Activated CD4-positive, alpha-beta memory T cell treated with anti-CD3 and anti-CD28 coated beads, Interleukin-2, amount 10 ng/mL, durations not matched to agents 7 days and 5 days (primary cell): Measurements from ENCODE around the gene ENOX2. TPM values are rescaled to one million over a fixed set of nuclear protein-coding genes. Genes with fewer than 3 reads are reported as not detected.

Experiments
- CTCF ChIA-PET: fragments of 350-600 bp; sonication (Branson Sonifier 250); formaldehyde crosslinking; loops from one replicate; lab custom pipeline; 2021; ENCODE audit warnings: antibody characterized with exemption, inconsistent platforms; lab: Charles Lee
- POLR2A ChIA-PET: fragments of 350-600 bp; sonication (Branson Sonifier 250); formaldehyde crosslinking; loops from one replicate; lab custom pipeline; 2021; ENCODE audit warnings: antibody characterized with exemption; lab: Charles Lee
- DNase-seq: peaks from one replicate; pipeline ENCODE4 v3.0.0-alpha.2; 2020
- H3K27ac Mint-ChIP-seq: one replicate; pipeline ENCODE4 v1.8.0; 2021; ENCODE audit warnings: mild to moderate bottlenecking, mixed read lengths
- H3K27me3 Mint-ChIP-seq: one replicate; pipeline ENCODE4 v1.8.0; 2021; ENCODE audit warnings: mixed read lengths
- H3K36me3 Mint-ChIP-seq: one replicate; pipeline ENCODE4 v1.8.0; 2021; ENCODE audit warnings: low read depth, mixed read lengths
- H3K4me1 Mint-ChIP-seq: one replicate; pipeline ENCODE4 v1.8.0; 2021; ENCODE audit warnings: mixed read lengths
- H3K4me3 Mint-ChIP-seq: one replicate; pipeline ENCODE4 v1.8.0; 2021; ENCODE audit warnings: mild to moderate bottlenecking, mixed read lengths
- H3K9me3 Mint-ChIP-seq: one replicate; pipeline ENCODE4 v1.8.0; 2021; ENCODE audit warnings: mixed read lengths
- total RNA-seq, 2 experiments: library from RNA; stranded (reverse); gene quantifications; one replicate each; pipeline ENCODE4 v1.2.3, GENCODE V29; 2021

Gene ENOX2
- total RNA-seq, 2 experiments from 2014 or later = 10.3 to 13.4 TPM

DNA sequence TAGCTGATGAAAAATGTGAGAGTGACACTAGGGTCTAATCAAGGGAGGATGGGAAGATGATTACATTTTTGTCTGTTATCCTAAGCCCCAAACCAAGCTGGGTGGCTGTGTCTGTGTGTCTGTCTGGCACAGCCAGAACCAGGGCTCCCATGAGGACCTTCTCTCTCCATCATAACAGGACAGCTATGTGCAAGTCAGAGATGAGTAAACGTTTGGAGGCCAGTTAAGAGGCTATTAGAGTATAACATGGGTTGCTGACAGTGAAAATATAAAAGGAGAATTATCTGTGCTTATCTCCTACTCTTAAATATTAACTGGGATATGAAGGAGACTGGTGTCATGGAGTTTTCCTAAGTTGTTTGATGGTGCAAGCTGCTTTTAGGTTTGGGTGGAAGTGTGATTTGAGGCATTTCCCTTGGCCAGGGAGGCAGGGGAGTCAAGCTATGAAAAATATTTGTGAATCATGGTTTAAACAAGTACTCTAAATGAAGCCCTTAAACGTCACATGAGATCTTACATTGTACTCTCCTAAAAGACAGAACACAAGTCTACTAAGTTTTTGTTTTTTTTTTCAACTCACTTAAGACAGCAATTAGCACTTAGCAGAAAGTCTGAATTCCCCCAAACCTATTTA, 156.2 kb downstream of the ENOX2 start:
- ChIA-PET CTCF (no interaction called here), POLR2A (no interaction called here)
- no peak for DNase-seq
- Mint-ChIP-seq H3K4me3 (no peak overlapping the region), H3K36me3 (no peaks in the 10 kb centered on the region), H3K4me1 (no peaks in the 10 kb centered on the region), H3K27ac (no peak overlapping the region), H3K9me3 (no peaks in the 10 kb centered on the region), H3K27me3 (no peaks in the 10 kb centered on the region)

DNA sequence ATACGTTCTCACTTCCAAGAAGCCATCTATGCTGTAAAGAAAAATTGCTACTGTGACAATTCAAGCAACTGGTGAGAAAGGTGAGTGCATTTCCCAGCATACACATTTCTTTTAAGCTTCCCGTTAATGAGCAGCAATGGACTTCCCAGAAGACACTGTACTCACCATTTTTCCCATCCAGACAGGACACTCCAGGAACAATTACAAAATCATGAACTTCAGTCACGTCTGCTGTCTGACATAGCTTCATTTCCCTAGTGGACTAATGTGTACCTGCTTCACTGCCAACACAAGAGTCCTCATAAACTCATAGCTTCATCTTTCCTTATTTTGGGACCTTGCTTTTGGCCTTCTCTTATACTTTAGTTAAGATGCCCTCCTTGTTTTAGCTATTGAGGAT, 156.9 kb downstream of the ENOX2 start:
- no peaks in the 10 kb centered on the region for H3K36me3 Mint-ChIP-seq
- no peak overlapping the region for H3K27ac Mint-ChIP-seq
- ChIA-PET CTCF (no interaction called here), POLR2A (no interaction called here)
- H3K4me1 Mint-ChIP-seq = no peaks in the 10 kb centered on the region
- no peaks in the 10 kb centered on the region for H3K9me3 Mint-ChIP-seq
- no peak overlapping the region for H3K4me3 Mint-ChIP-seq
- DNase-seq = no peak
- H3K27me3 Mint-ChIP-seq = no peaks in the 10 kb centered on the region

GRCh38 chrX:130741584-130741983, 161.4 kb downstream of the ENOX2 start:
- no peak for DNase-seq
- no peak overlapping the region for H3K27ac Mint-ChIP-seq
- POLR2A ChIA-PET = no interaction called here
- no peaks in the 10 kb centered on the region for H3K27me3 Mint-ChIP-seq
- H3K4me3 Mint-ChIP-seq = no peak overlapping the region
- CTCF ChIA-PET = no interaction called here
- H3K9me3 Mint-ChIP-seq = no peaks in the 10 kb centered on the region
- H3K36me3 Mint-ChIP-seq = no peaks in the 10 kb centered on the region
- H3K4me1 Mint-ChIP-seq = no peaks in the 10 kb centered on the region

DNA sequence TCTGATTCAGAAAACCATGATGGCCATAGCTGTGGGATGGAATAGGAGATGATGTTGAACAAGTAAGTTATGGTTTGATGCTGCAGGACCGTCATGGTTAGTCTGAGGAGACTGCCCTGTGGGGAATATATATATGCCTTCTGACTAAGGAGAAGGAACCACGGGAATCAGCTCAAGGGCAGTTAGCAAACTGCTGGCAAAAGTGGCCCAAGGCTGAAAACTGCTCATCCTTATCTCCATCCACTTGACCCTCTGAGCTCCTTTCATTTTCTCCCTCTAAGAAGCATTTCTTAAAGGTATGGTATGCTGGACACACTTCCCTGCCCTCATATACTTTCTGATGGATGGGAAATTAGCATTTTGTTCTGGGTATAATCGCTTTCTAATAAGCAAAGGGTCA, 161.9 kb downstream of the ENOX2 start:
- no peak for DNase-seq
- Mint-ChIP-seq H3K4me3 (no peak overlapping the region), H3K27ac (no peak overlapping the region), H3K4me1 (no peaks in the 10 kb centered on the region), H3K27me3 (no peaks in the 10 kb centered on the region), H3K36me3 (no peaks in the 10 kb centered on the region), H3K9me3 (no peaks in the 10 kb centered on the region)
- ChIA-PET POLR2A (no interaction called here), CTCF (no interaction called here)

GRCh38 chrX:130738638-130739195, 164.3 kb downstream of the ENOX2 start:
- Mint-ChIP-seq H3K4me3 (no peak overlapping the region), H3K27me3 (no peaks in the 10 kb centered on the region), H3K36me3 (no peaks in the 10 kb centered on the region), H3K4me1 (no peaks in the 10 kb centered on the region), H3K27ac (no peak overlapping the region), H3K9me3 (no peaks in the 10 kb centered on the region)
- ChIA-PET POLR2A (no interaction called here), CTCF (no interaction called here)
- no peak for DNase-seq

GRCh38 chrX:130734713-130735112, 168.3 kb downstream of the ENOX2 start:
- H3K27me3 Mint-ChIP-seq = no peaks in the 10 kb centered on the region
- H3K4me1 Mint-ChIP-seq = no peaks in the 10 kb centered on the region
- H3K36me3 Mint-ChIP-seq = peaks cover 2% of the 10 kb centered on the region
- ChIA-PET CTCF (no interaction called here), POLR2A (no interaction called here)
- peaks cover 15% of the 10 kb centered on the region for H3K9me3 Mint-ChIP-seq
- DNase-seq = no peak
- H3K4me3 Mint-ChIP-seq = no peak overlapping the region
- H3K27ac Mint-ChIP-seq = no peak overlapping the region

GRCh38 chrX:130728208-130728607, 174.8 kb downstream of the ENOX2 start:
- Mint-ChIP-seq H3K36me3 (peaks cover 8% of the 10 kb centered on the region), H3K4me3 (no peak overlapping the region), H3K27me3 (no peaks in the 10 kb centered on the region), H3K27ac (no peak overlapping the region), H3K4me1 (no peaks in the 10 kb centered on the region), H3K9me3 (peaks cover 23% of the 10 kb centered on the region)
- no peak for DNase-seq
- ChIA-PET CTCF (no interaction called here), POLR2A (no interaction called here)

DNA sequence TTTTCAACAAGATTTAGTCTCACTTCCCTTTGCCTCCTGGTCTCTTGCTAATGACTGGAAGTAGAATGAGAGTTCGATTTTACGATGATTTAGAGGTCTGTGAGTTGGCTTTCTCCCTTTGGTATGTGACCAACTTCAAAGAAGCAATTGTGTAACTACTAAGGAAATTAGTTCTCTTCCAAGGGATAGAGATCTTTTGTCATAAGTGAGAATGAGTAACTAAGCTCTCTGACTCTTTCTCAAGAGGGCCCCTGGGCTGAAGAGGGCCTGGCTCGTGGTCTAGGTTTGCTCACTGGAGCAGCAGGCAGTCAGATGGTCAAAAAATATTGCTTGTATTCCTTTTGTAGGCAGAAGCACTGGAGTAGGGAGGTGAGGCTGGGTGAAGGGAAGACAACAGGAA, 176.3 kb downstream of the ENOX2 start:
- no peak overlapping the region for H3K4me3 Mint-ChIP-seq
- no peak overlapping the region for H3K27ac Mint-ChIP-seq
- H3K27me3 Mint-ChIP-seq = no peaks in the 10 kb centered on the region
- ChIA-PET POLR2A (no interaction called here), CTCF (no interaction called here)
- no peaks in the 10 kb centered on the region for H3K4me1 Mint-ChIP-seq
- DNase-seq = no peak
- H3K9me3 Mint-ChIP-seq = peaks cover 16% of the 10 kb centered on the region
- peaks cover 8% of the 10 kb centered on the region for H3K36me3 Mint-ChIP-seq

DNA sequence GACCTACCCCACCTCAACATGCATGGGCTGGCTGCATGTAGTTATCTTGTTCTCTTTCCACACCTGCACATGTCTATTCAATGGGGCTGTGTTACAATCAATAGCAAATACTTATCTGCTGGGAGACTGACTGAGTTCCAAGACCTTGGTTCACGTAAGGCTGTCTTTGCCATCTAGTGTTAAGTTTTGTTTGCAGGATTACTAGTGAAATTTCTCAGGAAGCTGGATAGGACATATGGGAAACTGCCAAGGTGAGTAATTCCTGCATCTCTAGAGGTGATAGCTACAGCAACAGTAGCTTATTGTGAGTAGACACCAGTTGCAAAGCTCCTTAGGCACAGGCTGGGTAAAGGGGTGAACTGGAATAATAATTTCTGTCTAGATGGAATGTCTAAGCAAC, 177.5 kb downstream of the ENOX2 start:
- Mint-ChIP-seq H3K36me3 (peaks cover 8% of the 10 kb centered on the region), H3K4me1 (no peaks in the 10 kb centered on the region), H3K27ac (no peak overlapping the region), H3K9me3 (peaks cover 16% of the 10 kb centered on the region), H3K27me3 (no peaks in the 10 kb centered on the region), H3K4me3 (no peak overlapping the region)
- POLR2A ChIA-PET = no interaction called here
- DNase-seq = no peak
- CTCF ChIA-PET = no interaction called here

- Mint-ChIP-seq H3K9me3 (no peaks in the 10 kb centered on the region), H3K4me3 (no peak overlapping the region), H3K4me1 (peaks cover 7% of the 10 kb centered on the region), H3K36me3 (no peaks in the 10 kb centered on the region), H3K27ac (no peak overlapping the region), H3K27me3 (no peaks in the 10 kb centered on the region)
- DNase-seq = no peak
- CTCF ChIA-PET = no interaction called here
- POLR2A ChIA-PET = no interaction called here
Measured at GRCh38 chrX:130719413-130719812, 183.6 kb downstream of the ENOX2 start.

GRCh38 chrX:130718137-130718536, 184.9 kb downstream of the ENOX2 start:
- DNase-seq = no peak
- POLR2A ChIA-PET = no interaction called here
- Mint-ChIP-seq H3K36me3 (no peaks in the 10 kb centered on the region), H3K4me3 (no peak overlapping the region), H3K4me1 (peaks cover 7% of the 10 kb centered on the region), H3K9me3 (no peaks in the 10 kb centered on the region), H3K27me3 (no peaks in the 10 kb centered on the region), H3K27ac (no peak overlapping the region)
- CTCF ChIA-PET = no interaction called here

DNA sequence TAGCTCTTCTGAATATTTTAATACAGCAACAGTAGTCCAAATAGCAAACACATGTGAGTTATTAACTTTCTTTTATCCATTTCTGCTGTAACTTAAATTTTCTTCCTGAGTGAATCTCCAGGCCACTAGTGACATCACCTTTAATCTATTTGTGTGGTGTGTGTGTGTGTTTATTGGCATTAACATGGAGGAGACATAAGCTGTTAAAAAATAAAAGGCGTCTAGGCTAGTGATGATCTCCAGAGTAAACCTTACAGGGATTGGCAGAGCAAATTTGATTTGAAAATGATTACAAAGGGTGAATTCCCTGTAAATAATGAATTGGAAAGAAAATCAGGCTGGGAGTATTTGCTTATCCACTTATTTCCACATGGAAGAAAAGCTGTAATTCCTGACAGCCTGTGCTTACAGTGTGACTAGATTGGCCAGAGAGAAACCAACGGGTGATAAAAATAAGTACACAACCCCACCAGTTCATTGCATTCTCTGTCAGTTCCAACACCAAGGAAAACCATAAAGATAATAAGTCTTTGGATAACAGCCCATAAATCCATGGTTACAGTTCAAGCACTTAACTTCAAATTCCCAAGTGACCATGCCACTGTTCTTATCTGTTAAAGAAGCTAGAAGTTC, 186.1 kb downstream of the ENOX2 start:
- DNase-seq = no peak
- Mint-ChIP-seq H3K9me3 (no peaks in the 10 kb centered on the region), H3K27ac (no peak overlapping the region), H3K4me1 (peaks cover 7% of the 10 kb centered on the region), H3K36me3 (no peaks in the 10 kb centered on the region), H3K4me3 (no peak overlapping the region), H3K27me3 (no peaks in the 10 kb centered on the region)
- ChIA-PET CTCF (no interaction called here), POLR2A (no interaction called here)

DNA sequence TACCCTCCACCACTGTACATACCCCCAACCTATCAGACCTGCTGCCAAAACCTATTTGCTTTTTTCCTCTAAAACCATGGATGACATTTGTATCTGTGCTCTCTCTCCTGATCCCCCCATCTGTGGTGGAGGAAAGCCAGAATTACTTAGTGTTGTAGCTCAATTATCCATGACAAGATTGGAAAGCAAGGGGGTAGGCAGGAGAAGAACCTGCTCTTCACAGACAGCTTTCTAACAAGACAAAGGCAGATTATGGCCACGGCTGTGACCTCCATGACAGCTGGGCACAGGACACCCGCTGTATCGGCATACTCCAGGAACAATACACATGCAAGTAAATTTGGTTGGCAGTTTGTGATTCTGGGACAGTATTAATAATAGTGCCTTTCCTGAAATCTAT, 186.7 kb downstream of the ENOX2 start:
- Mint-ChIP-seq H3K4me3 (no peak overlapping the region), H3K9me3 (no peaks in the 10 kb centered on the region), H3K27me3 (no peaks in the 10 kb centered on the region), H3K36me3 (no peaks in the 10 kb centered on the region), H3K4me1 (peaks cover 7% of the 10 kb centered on the region), H3K27ac (no peak overlapping the region)
- POLR2A ChIA-PET = no interaction called here
- CTCF ChIA-PET = no interaction called here
- DNase-seq = no peak

DNA sequence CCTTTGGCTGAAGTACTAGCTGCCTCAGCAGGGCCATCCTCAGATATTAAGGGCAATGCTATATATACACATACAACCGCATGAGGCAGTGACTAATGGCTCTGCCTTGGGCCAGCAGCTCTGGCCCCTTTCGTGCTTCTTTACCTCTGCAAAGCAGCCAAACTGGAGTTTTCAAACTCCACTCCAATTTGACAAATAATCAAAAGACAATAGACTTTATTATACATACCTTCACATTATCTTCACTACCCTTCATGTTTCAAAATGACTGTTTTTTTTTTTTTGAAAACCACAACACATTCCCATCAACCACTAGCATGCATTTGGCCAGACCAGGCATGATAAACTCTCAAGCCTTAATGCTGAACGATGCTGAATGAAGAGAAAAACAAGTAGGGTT, 187.7 kb downstream of the ENOX2 start:
- no peak overlapping the region for H3K4me3 Mint-ChIP-seq

More for the DNA sequence above, 187.7 kb downstream of the ENOX2 start:
- H3K36me3 Mint-ChIP-seq = no peaks in the 10 kb centered on the region
- H3K27me3 Mint-ChIP-seq = no peaks in the 10 kb centered on the region
- H3K4me1 Mint-ChIP-seq = peaks cover 7% of the 10 kb centered on the region
- no peaks in the 10 kb centered on the region for H3K9me3 Mint-ChIP-seq
- ChIA-PET CTCF (no interaction called here), POLR2A (no interaction called here)
- H3K27ac Mint-ChIP-seq = no peak overlapping the region
- no peak for DNase-seq
